Amniotic epithelial cell (primary cell): ENCODE data around the gene CSMD2.
A peak's percentile ranks its signal among the peaks of the same experiment; 100 is the strongest.
"Not testable (repeated sequence)": the region's sequence is repeated elsewhere in the genome, so short reads cannot be mapped to it uniquely, and the experiment has no call there.

Experiments
- DNase-seq: peaks from one replicate; pipeline ENCODE4 v3.0.0-alpha.2; 2010; ENCODE audit warnings: low read depth

The CSMD2 gene

DNA sequence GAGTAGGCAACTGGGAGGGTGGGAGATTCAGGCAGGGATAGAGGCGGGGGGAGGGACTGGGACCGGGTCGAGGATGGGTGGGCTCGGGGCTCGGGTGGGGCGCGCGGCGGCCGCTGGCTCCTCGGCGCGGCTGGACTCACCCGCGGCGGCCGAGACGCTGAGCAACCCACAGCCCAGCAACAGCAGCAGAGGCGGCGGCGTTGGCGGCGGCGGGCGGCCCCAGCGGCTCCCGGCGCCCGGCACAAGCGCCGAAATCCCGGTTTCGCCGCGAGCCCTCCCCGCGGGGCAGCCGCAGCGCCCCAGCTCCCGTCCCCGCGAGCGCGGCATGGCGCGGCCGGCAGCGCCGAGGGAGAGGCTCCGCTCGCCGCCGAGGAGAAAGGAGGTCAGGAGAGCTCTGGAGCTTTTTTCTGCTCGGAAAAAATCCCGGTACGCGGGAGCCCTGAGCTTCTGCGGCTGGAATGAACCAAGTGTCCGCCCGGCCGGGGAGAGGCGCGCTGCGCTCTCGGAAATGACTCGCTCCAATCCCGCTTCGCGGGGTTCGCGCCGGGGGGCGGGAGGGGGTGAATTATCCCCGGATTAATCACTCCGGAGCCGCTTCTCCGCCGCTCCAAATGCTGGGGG lies at the start of gene CSMD2:
Gene CSMD2, minus strand, starts transcription at position 460 of the 621 bp plus-strand sequence. Its CDS starts 133 bp downstream, at position 327.
- DNase-seq: peak; percentile 28

DNA sequence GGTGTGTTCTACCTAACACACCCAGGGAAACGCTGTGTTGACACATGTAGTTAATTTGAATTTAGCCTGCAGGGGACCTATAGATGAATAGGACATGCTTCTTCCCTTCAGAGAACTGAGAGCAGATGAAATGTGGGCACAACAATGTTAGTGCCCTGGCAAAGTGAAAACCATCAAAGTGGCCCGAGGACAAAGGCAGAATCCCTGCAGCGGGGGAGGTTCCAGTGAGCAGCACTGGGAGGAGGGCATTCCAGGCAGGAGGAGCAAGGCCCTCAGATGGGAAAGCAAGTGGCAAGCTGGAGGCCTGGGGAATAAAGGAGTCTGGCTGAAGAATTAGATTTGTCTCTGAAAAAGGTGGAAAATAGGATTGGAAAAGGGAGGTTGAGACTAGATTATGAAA lies 48.9 kb upstream of the CSMD2 start:
- DNase-seq: no peak

DNA sequence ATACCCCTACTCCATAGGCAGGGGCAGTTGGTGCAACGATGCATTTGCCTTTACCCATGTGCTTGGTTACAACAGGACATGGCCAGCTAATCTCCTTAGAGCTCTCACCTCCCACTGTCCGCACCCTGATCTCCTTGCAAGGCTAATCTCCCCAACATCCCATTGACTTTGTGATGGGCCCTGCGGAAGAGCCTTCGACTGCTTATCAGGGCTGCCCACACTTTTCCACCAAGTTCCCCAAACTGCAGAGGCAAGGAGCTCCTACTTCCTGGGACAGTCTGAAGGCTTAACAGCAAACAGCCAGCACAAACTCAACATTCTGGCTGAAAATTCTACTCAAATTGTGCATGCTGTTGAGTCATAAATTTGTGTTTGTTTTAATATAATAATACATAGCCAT lies 47.6 kb upstream of the CSMD2 start:
- no peak for DNase-seq

DNA sequence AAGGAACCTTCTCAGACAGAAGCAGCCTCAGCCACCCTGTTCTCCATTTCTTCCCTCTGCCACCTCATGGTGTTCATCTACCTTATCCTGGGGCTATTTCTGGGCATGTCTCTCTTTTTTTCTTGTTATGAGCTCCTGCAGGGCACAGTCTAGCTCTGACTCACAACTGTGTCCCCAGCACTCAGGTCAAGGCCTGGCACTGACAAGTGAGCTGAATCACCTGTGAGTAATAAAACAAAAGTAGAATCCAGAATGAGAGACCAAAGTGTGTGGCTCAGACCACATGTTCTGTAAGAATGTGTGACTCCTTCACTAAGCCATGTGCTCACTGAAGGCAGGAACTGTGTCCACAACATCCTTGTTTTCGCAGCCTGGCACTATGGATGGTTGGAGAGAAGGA lies 34.9 kb upstream of the CSMD2 start:
- no peak for DNase-seq

DNA sequence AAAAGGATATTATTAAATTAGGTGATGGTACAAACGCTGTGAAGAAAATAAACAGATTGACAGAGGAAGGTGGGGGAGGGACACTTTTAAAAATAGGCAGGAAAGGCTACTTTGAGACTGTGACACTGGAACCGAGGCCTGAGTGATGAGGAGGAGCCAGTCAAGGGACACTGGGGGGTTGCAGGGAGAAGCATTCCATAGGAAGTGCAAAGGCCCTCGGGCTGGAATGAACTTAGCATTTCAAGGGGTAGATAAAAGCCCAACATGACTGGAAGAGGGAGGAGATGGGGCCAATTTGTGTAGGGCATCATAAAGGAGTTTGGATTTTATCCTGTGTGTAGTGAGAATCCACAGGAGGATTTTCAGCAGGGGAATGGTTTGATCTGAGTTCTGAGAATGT lies 27.6 kb upstream of the CSMD2 start:
- DNase-seq: no peak

DNA sequence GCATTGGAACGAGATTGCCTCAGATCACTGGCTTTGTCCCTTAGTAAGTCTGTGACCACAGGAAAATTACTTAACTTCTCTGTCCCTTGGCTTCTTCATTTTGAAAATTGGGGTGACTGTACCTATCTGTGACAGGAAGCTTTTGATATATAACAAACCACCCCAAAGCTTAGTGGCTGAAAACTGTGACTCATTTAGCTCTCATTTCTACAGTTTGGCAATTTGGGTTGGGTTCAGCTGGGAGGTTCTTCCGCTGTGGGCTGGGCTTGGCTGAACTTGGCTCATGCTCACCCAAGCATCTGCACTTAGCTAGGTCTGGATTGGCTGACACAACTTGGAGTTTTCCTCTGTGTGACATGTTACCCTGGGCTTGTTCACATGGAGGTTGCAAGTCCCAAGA lies 25.7 kb upstream of the CSMD2 start:
- DNase-seq: no peak

GRCh38 chr1:34188985-34189384 lies 24.0 kb upstream of the CSMD2 start:
- DNase-seq: no peak

GRCh38 chr1:34188418-34188817 lies 23.4 kb upstream of the CSMD2 start:
- no peak for DNase-seq

- DNase-seq: no peak
These were observed 21.9 kb upstream of the CSMD2 start for GRCh38 chr1:34186741-34187494.

- not testable (repeated sequence) for DNase-seq
These were observed 18.4 kb upstream of the CSMD2 start for GRCh38 chr1:34183381-34183780.

DNA sequence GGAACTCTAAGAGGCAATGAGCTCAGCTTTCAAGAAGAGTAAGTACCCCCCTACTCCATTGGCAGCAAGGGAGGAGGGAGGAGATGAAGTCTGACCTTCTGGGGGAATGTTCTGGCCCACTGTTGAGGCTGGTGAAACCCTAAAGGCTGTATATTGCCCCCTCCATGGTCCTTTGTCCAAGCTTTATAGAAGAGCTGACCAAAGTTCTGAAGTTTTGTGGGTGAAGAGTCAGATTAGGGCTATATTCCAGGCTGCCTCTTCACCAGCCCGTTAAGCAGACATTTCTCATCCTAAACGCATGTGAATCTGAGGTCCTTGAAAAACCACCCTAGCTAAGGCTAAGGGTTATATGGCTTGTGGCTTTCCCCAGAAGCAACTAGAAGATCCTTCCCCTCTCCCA lies 13.0 kb upstream of the CSMD2 start:
- no peak for DNase-seq

DNA sequence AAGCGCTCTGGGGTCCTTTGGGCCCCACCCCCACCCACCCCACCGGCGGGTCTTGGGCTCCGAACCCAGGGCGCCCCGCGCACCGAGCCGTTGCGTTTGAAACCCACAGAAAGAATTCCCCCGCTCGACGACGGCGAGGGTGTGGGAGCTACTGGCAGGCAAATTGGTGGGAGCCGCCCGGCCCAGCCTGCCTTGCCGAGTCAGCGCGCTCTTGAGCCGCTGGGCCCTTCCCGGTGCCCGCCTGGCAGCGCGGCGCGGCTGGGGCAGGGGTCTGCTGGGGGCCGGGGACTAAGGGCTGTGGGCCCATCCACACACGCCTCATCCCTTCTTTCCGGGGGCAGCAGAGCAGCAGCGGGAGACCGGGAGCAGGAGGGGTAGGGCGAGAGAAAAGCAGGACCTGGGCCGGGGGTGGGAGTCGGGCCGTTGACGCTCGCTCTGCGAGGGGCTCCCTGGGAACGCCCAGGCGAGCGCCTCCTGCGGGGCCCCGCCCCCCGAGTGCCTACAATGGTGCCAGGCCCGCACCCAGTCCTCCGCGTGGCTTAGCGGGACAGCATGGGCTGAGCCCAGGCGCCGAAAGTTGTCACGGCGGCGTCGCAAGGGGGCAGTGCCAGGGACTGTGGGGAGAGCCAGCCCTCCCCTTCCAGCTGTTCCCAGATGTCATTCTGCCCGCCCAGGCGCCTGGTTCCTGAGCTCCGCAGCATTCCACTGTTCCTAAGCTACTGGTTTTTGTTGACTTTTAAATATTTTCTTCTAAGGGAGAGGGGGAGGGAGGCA lies 12.0 kb upstream of the CSMD2 start, which contains the start of gene C1orf94:
Gene C1orf94, plus strand, starts transcription at position 78 of the 774 bp plus-strand sequence. CDS start 883 bp downstream, outside the sequence.
- DNase-seq: no peak

DNA sequence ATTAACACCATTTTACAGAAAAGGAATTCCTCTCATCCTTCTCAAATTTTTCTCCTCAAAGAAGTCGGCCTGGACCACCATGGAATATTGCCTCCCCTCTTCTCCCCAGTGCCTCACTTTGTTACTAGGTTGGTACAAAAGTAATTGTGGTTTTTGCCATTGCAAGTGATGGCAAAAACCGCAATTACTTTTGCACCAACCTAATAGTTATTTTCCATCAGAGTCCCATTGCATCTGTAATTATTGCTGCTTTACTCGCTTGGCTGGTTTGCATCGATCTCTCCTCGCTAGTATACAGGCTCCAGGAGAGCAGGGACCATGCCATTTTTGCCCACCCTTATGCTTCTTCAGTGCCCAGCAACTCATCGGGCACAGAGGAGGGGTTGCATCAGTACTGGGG lies 10.7 kb upstream of the CSMD2 start:
- DNase-seq: no peak

GRCh38 chr1:34167389-34167788 lies 2.4 kb upstream of the CSMD2 start:
- no peak for DNase-seq

DNA sequence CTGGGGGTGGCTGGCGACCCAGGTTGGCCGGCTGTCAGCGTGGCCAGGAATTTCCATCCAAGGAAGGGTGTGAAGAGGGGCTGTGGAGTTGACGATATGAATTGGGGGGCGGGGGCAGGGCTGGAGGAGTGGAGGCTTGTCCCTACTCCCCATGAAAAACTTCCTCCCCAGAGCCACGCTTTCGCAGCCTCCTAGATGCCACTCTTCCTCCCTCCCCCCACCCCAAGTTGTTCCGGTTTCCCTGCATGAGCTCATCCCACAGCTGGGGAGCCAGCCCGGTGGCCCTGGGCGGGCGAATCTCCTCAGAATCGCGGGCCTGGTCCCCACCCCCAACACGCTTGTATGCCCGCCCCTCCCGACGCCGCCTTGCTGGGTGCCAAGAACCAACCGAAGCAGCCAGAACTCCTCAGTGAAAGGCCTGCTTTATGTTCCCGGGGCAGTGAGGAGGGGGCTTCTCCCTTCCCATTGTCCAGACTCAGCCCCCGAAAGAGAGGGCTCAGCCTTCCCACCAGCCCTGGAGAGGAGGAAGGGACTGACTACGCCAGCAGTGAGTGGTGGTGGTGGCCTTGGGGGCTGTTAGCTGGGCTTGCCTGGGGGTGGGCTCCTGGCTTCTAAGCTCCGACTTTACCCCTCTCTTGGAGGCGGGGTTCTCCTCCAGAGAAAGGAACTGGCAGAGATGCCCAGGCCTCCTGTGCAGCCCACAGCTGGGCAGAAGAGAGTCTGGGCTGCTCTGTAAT lies 1.8 kb upstream of the CSMD2 start:
- DNase-seq: no peak

DNA sequence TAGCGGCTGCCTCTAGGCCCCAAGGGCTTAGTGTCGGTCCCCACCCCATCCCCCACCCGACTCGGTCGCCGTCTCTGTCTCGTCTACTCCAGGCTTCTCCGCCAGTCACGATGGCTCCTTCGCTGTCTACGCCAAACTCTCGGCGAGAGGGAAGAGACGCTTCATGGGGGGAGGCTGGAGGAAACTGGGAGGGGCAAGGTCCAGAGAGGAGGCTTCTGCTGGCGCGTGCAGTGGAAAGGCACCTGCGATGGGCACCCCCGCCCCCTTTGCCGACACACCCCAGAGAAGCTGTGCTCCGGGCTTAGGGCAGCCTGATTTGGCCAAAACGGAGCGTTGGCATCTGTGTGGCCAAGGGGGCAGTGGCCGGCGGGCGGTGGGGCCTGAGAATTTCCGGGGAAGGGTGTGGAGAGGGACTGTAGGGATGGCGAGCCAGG lies 1.2 kb upstream of the CSMD2 start:
- DNase-seq: no peak

DNA sequence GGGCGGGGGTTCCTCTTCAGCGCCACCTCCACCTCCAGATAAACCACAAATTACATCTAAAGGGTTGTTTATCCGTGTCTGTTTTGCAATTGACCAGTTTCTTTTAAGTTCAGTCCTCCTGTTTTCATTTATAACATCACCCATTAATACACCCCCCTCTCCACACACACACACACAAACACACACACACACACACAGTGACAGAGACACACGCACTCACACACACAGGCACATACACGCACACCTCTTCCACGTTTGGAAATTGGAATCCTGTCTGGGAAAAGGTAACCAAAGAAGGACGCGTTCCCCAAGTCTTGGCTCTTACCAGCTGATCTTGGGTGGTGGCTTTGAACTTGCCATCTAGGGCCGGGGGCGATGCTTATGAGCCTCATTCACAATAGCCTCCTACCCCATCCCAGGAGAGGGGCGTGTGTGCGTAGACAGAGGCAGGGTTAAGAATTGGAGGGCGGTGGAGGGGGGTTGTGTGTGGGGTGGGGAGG lies 442 bp upstream of the CSMD2 start:
- DNase-seq: no peak

- no peak for DNase-seq
These were observed 968 bp downstream of the CSMD2 start for GRCh38 chr1:34163792-34164731.

GRCh38 chr1:34162852-34163766 lies 1.9 kb downstream of the CSMD2 start:
- peak; percentile 60 for DNase-seq

- no peak for DNase-seq
These were observed 8.3 kb downstream of the CSMD2 start for GRCh38 chr1:34156739-34157138.
